ENCODE results near the gene MSLN.

Gene MSLN

GRCh38 chr16:734208-734980 lies 26.1 kb upstream of the MSLN start:
- TF ChIP-seq, protein P1, sequence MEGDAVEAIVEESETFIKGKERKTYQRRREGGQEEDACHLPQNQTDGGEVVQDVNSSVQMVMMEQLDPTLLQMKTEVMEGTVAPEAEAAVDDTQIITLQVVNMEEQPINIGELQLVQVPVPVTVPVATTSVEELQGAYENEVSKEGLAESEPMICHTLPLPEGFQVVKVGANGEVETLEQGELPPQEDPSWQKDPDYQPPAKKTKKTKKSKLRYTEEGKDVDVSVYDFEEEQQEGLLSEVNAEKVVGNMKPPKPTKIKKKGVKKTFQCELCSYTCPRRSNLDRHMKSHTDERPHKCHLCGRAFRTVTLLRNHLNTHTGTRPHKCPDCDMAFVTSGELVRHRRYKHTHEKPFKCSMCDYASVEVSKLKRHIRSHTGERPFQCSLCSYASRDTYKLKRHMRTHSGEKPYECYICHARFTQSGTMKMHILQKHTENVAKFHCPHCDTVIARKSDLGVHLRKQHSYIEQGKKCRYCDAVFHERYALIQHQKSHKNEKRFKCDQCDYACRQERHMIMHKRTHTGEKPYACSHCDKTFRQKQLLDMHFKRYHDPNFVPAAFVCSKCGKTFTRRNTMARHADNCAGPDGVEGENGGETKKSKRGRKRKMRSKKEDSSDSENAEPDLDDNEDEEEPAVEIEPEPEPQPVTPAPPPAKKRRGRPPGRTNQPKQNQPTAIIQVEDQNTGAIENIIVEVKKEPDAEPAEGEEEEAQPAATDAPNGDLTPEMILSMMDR (IDR thresholded peaks at IDR 0.05), result no peak

GRCh38 chr16:734981-735881 lies 25.3 kb upstream of the MSLN start:
- TF ChIP-seq, protein P1 (IDR thresholded peaks at IDR 0.05), result no peak

DNA sequence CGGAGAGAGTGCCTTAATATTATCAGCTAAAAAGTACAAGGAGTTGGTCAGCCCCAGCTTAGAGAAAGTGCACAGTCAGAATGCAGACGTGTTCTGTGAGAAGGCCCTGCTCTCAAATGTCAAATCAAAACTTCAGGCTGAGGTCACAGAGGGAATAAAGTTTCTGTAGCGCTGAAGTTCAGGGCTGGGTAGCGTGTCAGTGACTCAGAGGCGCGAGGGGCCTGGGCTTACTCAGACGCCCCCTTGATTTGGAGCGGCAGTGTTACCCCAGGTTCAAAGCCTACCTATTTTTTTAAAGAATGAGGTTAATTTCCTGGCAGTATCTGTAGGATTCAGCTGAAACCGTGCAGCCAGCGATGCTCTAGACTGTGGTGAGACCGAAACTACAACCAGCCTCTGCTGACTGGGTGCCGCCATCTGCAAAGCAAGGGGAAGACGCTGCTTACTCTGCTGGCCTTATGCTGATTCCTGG lies 24.5 kb upstream of the MSLN start:
- TF ChIP-seq, protein P1 (IDR thresholded peaks at IDR 0.05), result no peak

- TF ChIP-seq, protein P1 (IDR thresholded peaks at IDR 0.05), result no peak
Measured at GRCh38 chr16:736936-737481, 23.5 kb upstream of the MSLN start.

- TF ChIP-seq, protein P1 (IDR thresholded peaks at IDR 0.05), result no peak
Measured at GRCh38 chr16:739560-740458, 20.7 kb upstream of the MSLN start.

- TF ChIP-seq, protein P1 (IDR thresholded peaks at IDR 0.05), result no peak
Measured at GRCh38 chr16:740459-740763, 20.1 kb upstream of the MSLN start.
